ENCODE measurements around the gene KCNA5. TPM values are rescaled to one million over a fixed set of nuclear protein-coding genes. Genes with fewer than 3 reads are reported as not detected.

Gene KCNA5
- total RNA-seq, 3 donors from 2014 or later, result 0.44 to 0.66 TPM; not detected in 1

- Histone ChIP-seq H3K36me3 (no peaks in the 10 kb centered on the region), H3K27me3 (no peaks in the 10 kb centered on the region), H3K4me3 (no peak overlapping the region), H3K4me1 (no peaks in the 10 kb centered on the region), H3K9me3 (no peaks in the 10 kb centered on the region), H3K27ac (no peak overlapping the region)
- no peak for DNase-seq (ENCODE audit: low spot score in 2 of 2)
- TF ChIP-seq, protein P1, sequence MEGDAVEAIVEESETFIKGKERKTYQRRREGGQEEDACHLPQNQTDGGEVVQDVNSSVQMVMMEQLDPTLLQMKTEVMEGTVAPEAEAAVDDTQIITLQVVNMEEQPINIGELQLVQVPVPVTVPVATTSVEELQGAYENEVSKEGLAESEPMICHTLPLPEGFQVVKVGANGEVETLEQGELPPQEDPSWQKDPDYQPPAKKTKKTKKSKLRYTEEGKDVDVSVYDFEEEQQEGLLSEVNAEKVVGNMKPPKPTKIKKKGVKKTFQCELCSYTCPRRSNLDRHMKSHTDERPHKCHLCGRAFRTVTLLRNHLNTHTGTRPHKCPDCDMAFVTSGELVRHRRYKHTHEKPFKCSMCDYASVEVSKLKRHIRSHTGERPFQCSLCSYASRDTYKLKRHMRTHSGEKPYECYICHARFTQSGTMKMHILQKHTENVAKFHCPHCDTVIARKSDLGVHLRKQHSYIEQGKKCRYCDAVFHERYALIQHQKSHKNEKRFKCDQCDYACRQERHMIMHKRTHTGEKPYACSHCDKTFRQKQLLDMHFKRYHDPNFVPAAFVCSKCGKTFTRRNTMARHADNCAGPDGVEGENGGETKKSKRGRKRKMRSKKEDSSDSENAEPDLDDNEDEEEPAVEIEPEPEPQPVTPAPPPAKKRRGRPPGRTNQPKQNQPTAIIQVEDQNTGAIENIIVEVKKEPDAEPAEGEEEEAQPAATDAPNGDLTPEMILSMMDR (IDR thresholded peaks at IDR 0.05), result no peak
- TF ChIP-seq POLR2AphosphoS5 (IDR thresholded peaks at IDR 0.05) (no peak), POLR2A (IDR thresholded peaks at IDR 0.05) (no peak)
- intact Hi-C loops (cut with DNase I; ENCODE audit: low total_unique reads), result no loop called here
These were observed 29.4 kb downstream of the KCNA5 start for GRCh38 chr12:5073054-5073453.

- DNase-seq (ENCODE audit: low spot score in 2 of 2), result no peak
- H3K27me3 ChIP-seq, result no peaks in the 10 kb centered on the region
- no peaks in the 10 kb centered on the region for H3K36me3 ChIP-seq
- intact Hi-C loops (cut with DNase I; ENCODE audit: low total_unique reads), result no loop called here
- TF ChIP-seq, protein P1 (IDR thresholded peaks at IDR 0.05), result no peak
- TF ChIP-seq POLR2AphosphoS5 (IDR thresholded peaks at IDR 0.05) (no peak), POLR2A (IDR thresholded peaks at IDR 0.05) (no peak)
- H3K4me3 ChIP-seq, result no peak overlapping the region
- H3K4me1 ChIP-seq, result no peaks in the 10 kb centered on the region
- no peaks in the 10 kb centered on the region for H3K9me3 ChIP-seq
- no peak overlapping the region for H3K27ac ChIP-seq
These were observed 30.2 kb downstream of the KCNA5 start for GRCh38 chr12:5073853-5074252.

DNA sequence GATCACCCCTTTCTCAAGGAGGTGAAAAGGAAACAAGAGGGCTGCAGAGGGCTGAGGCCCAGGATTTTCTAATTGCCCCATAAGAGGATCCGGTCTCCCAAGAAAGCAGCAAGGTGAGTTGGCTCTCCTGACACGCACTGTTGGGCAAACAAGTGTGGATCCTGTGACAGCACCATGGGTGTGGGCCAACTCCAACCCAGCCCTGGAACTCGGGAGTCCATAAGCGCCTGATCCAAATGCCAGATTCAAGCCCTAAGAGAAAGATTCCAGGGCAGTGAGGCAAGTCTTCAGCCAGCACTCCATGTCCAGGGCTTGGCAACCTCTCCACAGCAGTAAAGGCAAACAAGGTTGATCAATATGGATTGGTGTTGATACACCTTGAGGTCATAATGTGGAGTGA lies 33.1 kb downstream of the KCNA5 start:
- intact Hi-C loops (cut with DNase I; ENCODE audit: low total_unique reads), result no loop called here
- Histone ChIP-seq H3K4me3 (no peak overlapping the region), H3K27me3 (no peaks in the 10 kb centered on the region), H3K4me1 (no peaks in the 10 kb centered on the region), H3K9me3 (no peaks in the 10 kb centered on the region), H3K36me3 (no peaks in the 10 kb centered on the region), H3K27ac (no peak overlapping the region)
- TF ChIP-seq POLR2A (IDR thresholded peaks at IDR 0.05) (no peak), POLR2AphosphoS5 (IDR thresholded peaks at IDR 0.05) (no peak)
- TF ChIP-seq, protein P1 (IDR thresholded peaks at IDR 0.05), result no peak
- DNase-seq (ENCODE audit: low spot score in 2 of 2), result peak; percentile 57 to 75

DNA sequence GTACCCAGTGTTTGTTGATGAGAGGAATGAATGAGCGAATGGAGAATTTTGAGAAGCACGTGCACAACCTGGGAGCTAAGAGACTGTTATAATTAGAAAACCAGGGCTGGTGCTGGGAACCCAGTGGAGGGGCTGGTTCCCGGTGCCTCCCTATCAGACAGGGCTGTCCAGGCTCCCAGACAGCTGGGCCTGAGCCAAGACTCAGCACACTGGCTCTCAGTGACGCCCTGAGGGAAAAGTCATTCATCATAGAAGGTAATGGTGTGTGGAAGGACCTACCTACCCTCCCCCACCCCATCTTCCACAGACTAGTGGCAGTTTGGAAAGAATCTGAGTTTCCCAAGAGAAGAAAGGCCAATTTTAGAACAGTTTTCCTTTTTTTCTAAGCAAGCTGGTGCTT lies 34.7 kb downstream of the KCNA5 start:
- intact Hi-C loops (cut with DNase I; ENCODE audit: low total_unique reads), result no loop called here
- Histone ChIP-seq H3K27me3 (peaks cover 0 to 3% of the 10 kb centered on the region in 2 donors), H3K9me3 (no peaks in the 10 kb centered on the region), H3K4me1 (no peaks in the 10 kb centered on the region), H3K36me3 (no peaks in the 10 kb centered on the region), H3K27ac (no peak overlapping the region), H3K4me3 (no peak overlapping the region)
- no peak for DNase-seq (ENCODE audit: low spot score in 2 of 2)
- TF ChIP-seq POLR2A (IDR thresholded peaks at IDR 0.05), result no peak
- TF ChIP-seq, protein P1 (IDR thresholded peaks at IDR 0.05), result no peak

- Histone ChIP-seq H3K9me3 (no peaks in the 10 kb centered on the region), H3K27ac (no peak overlapping the region), H3K27me3 (peaks cover 0 to 3% of the 10 kb centered on the region in 2 donors), H3K36me3 (no peaks in the 10 kb centered on the region), H3K4me1 (no peaks in the 10 kb centered on the region), H3K4me3 (no peak overlapping the region)
- intact Hi-C loops (cut with DNase I; ENCODE audit: low total_unique reads), result loop anchor here (10.0 kb wide), 1 partner anchor 216 kb away; no protein-coding TSS in a partner anchor
- no peak for DNase-seq (ENCODE audit: low spot score in 2 of 2)
- TF ChIP-seq POLR2AphosphoS5 (IDR thresholded peaks at IDR 0.05) (no peak), POLR2A (IDR thresholded peaks at IDR 0.05) (no peak)
- TF ChIP-seq, protein P1 (IDR thresholded peaks at IDR 0.05), result no peak
These were observed 37.3 kb downstream of the KCNA5 start for GRCh38 chr12:5081016-5081415.
